ENCODE data around the gene LYZL1. TPM values are rescaled to one million over a fixed set of nuclear protein-coding genes. Genes with fewer than 3 reads are reported as not detected.

The LYZL1 gene
- total and polyA plus RNA-seq, 2 of the 8 experiments (the other 6 are each of a cell fraction or from before 2014, with no cell fraction given): not detected

- no peak overlapping the region for H3K27ac ChIP-seq (ENCODE audit: low read depth, low read length)
- H3K9ac ChIP-seq (replicated peaks in 1 of 4; ENCODE audit: extremely low read depth in 1 of 4, low read depth in 3 of 4, low read length in 3 of 4): no peak overlapping the region
- no peaks in the 10 kb centered on the region for H3K79me1 ChIP-seq (ENCODE audit: low read depth, low read length)
- TF ChIP-seq CBX5 (IDR thresholded peaks at IDR 0.05; ENCODE audit: low read depth, low read length): no peak
- TF ChIP-seq TBP (IDR thresholded peaks at IDR 0.05; ENCODE audit: low read depth, low read length): no peak
- no peak for TF ChIP-seq BACH1 (IDR thresholded peaks at IDR 0.05; ENCODE audit: low read length)
- TF ChIP-seq NRF1 (IDR thresholded peaks at IDR 0.05; ENCODE audit: low read depth, low read length): no peak
- no peak for TF ChIP-seq GTF2F1 (IDR thresholded peaks at IDR 0.05; ENCODE audit: borderline replicate concordance, low read depth, low read length)
- no peak for TF ChIP-seq TAF1 (IDR thresholded peaks at IDR 0.05; ENCODE audit: low read depth, low read length)
- TF ChIP-seq SUZ12 (IDR thresholded peaks at IDR 0.05; ENCODE audit: low read length): no peak
- TF ChIP-seq KDM4A (IDR thresholded peaks at IDR 0.05; ENCODE audit: low read depth, low read length, severe bottlenecking): no peak
- no peak for TF ChIP-seq ASH2L (IDR thresholded peaks at IDR 0.05; ENCODE audit: low read length)
- TF ChIP-seq TCF12 (IDR thresholded peaks at IDR 0.05; ENCODE audit: low read depth, low read length): no peak
- no peak for TF ChIP-seq CTBP2 (IDR thresholded peaks at IDR 0.05; ENCODE audit: borderline replicate concordance, insufficient read depth, insufficient read length, low read length)
- TF ChIP-seq HDAC2 (IDR thresholded peaks at IDR 0.05; ENCODE audit: borderline replicate concordance in 1 of 2, low read depth in 2 of 2, low read length in 2 of 2): no peak
- no peak for TF ChIP-seq KDM5A (IDR thresholded peaks at IDR 0.05; ENCODE audit: low read length)
- H3K23ac ChIP-seq (ENCODE audit: insufficient read length): no peak overlapping the region
- no peak overlapping the region for H4K5ac ChIP-seq (ENCODE audit: insufficient read length, low read depth, low read length)
- no peaks in the 10 kb centered on the region for H3K4me1 ChIP-seq (replicated peaks in 1 of 4; ENCODE audit: control insufficient read depth in 3 of 4, insufficient read depth in 4 of 4, low read length in 3 of 4)
- no peak overlapping the region for H3K4me3 ChIP-seq (ENCODE audit: extremely low read depth in 1 of 4, insufficient read depth in 2 of 4, low read depth in 3 of 4, low read length in 4 of 4)
- no peak overlapping the region for H2BK5ac ChIP-seq (ENCODE audit: low read depth, low read length)
- H4K8ac ChIP-seq (ENCODE audit: extremely low read depth, insufficient read depth, low read length): no peak overlapping the region
- H3K18ac ChIP-seq (ENCODE audit: extremely low read depth, low read length): no peak overlapping the region
- H2BK12ac ChIP-seq (ENCODE audit: low read depth, low read length): no peak overlapping the region
- no peak overlapping the region for H2BK120ac ChIP-seq (replicated peaks; ENCODE audit: low read depth, low read length)
- H3K79me2 ChIP-seq (ENCODE audit: control insufficient read depth in 1 of 2, insufficient read depth in 2 of 2, low read length in 2 of 2): no peaks in the 10 kb centered on the region
- no peak overlapping the region for H2AFZ ChIP-seq (ENCODE audit: low read length)
- H2BK15ac ChIP-seq (ENCODE audit: low read length): no peak overlapping the region
- no peak for DNase-seq (ENCODE audit: low read depth in 1 of 2, low spot score in 2 of 2)
- no peak for FAIRE-seq
- 91% methylated on average over 4 of the region's 4 CpGs; no CpG with 5 or more reads in 1 of the 2 experiments for WGBS, 2 experiments (ENCODE audit: extremely low coverage in 1 of 2, insufficient coverage in 1 of 2, insufficient read length in 1 of 2, insufficient replicate concordance in 2 of 2, low coverage in 1 of 2, low lambda C conversion rate in 2 of 2, missing lambda C conversion rate in 1 of 2)
- no peaks in the 10 kb centered on the region for H3K23me2 ChIP-seq (ENCODE audit: low read depth, low read length)
- no peak overlapping the region for H3K4me2 ChIP-seq (ENCODE audit: insufficient read depth in 1 of 2, low read depth in 2 of 2, low read length in 2 of 2)
- no peak overlapping the region for H3K14ac ChIP-seq (ENCODE audit: insufficient read length)
- H3K4ac ChIP-seq (replicated peaks; ENCODE audit: insufficient read length, low read depth, low read length): no peak overlapping the region
- CTCF ChIA-PET (ENCODE audit: partially characterized antibody): no interaction called here
- no peaks in the 10 kb centered on the region for H3K27me3 ChIP-seq (replicated peaks in 1 of 4; ENCODE audit: control insufficient read depth in 3 of 4, extremely low read depth in 1 of 4, insufficient read depth in 3 of 4, low read length in 3 of 4)
- H4K91ac ChIP-seq (replicated peaks; ENCODE audit: insufficient read length, low read length): no peak overlapping the region
- POLR2A ChIA-PET (ENCODE audit: partially characterized antibody): no interaction called here
- H2AK5ac ChIP-seq (ENCODE audit: low read depth, low read length): no peak overlapping the region
- no peaks in the 10 kb centered on the region for H3K36me3 ChIP-seq (ENCODE audit: control insufficient read depth in 2 of 4, insufficient read depth in 4 of 4, low read length in 3 of 4)
- no peak overlapping the region for H3K56ac ChIP-seq (replicated peaks; ENCODE audit: insufficient read length, low read depth, low read length)
- no peaks in the 10 kb centered on the region; a peak in 1 of 4 replicates for H3K9me3 ChIP-seq (ENCODE audit: insufficient read depth in 2 of 2, low read depth in 1 of 2, low read length in 1 of 2)
- H4K20me1 ChIP-seq (replicated peaks in 1 of 2; ENCODE audit: control insufficient read depth in 1 of 2, insufficient read depth in 2 of 2, low read length in 2 of 2): no peaks in the 10 kb centered on the region
- no peak overlapping the region for H2BK20ac ChIP-seq (ENCODE audit: low read length)
Observed at GRCh38 chr10:29287635-29288034, 1.2 kb upstream of the LYZL1 start.

Data from H1 (cell line).